CD4-positive, alpha-beta T cell treated with Interferon alpha-2 for 1 hour (primary cell): ENCODE results near the gene LRP1.
A peak's percentile ranks its signal among the peaks of the same experiment; 100 is the strongest.

Experiments used
- DNase-seq, 2 donors: peaks; one replicate each; pipeline ENCODE4 v3.0.0-alpha.2; 2020 to 2022

LRP1 gene

DNA sequence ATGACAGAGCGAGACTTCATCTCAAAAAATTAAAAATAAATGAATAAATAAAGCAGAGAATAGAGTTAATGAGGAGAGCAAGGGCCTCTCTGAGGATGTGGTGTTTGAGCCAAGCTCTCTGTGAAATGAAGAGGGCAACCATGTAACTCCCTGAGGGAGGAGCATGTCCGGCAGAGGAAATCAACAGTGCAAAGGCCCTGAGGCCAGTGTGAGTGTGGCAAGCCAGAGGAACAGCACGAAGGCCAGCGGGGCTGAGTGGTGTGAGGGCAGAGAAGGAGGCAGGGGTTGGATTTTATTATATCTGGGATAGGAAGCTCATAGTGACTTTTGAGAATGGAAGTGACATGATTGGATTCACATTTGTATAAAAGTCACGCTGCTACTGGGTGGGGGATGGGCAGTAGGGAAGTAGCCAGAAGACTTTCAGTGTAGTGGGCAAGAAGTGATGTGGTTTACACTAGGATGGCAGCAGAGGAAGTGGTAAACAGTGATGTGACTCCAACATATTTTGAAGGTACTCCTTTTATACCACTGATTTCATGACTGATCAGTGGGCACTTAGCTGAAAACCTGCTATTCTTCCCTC lies 29.4 kb downstream of the LRP1 start:
- peak in 1 of 2 donors; percentile 15 for DNase-seq

DNA sequence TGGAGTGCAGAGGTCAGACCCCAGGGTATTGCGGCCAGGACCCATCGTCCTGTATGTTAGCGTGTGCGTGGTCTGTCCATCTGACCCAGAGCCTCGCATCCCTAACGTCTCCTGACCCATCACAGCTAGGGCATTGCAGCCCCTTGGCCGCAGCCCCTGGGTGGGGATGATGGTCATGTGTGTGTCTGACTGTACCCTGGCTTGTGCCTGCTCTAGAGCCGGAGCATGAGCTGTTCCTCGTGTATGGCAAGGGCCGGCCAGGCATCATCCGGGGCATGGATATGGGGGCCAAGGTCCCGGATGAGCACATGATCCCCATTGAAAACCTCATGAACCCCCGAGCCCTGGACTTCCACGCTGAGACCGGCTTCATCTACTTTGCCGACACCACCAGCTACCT lies 29.9 kb downstream of the LRP1 start:
- DNase-seq, result no peak

DNA sequence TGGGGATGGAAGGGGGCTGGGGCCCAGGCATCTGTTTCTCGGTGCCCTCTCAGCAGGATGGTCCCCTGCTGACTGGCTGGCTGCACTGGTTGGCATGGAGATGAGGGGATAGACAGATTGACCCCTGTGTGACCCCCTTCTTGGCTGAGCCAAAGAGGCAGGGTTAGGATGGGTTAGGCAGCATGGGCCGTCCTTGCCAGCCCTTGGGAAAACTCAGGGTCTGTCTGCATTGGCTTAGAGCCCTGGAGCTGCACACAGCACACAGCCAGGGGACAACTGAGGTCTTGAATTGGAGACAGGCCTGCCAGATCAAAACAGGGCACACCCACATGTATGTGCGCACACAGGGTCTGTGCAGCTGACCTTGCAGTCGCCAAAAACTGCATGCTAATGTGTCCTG lies 30.4 kb downstream of the LRP1 start:
- DNase-seq, result no peak

DNA sequence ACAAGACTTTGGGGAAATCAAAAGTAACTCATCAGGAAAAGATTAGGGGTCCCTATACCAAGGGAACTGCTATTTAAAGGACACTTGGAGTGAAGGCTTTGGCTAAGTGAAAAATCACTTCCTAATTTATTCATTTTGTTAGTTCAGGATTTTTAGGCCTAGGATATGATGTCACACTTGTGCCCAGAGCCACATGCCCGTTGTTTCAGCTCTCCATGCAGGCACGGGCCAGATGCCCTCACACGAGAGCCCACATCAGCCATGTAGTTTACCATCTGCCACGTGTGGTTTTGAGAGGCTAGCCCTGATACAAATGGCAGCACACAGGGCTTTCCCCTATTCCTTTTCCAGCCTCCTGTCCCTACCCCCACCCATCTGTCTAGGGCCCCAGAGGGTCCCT lies 31.0 kb downstream of the LRP1 start:
- DNase-seq, result no peak

DNA sequence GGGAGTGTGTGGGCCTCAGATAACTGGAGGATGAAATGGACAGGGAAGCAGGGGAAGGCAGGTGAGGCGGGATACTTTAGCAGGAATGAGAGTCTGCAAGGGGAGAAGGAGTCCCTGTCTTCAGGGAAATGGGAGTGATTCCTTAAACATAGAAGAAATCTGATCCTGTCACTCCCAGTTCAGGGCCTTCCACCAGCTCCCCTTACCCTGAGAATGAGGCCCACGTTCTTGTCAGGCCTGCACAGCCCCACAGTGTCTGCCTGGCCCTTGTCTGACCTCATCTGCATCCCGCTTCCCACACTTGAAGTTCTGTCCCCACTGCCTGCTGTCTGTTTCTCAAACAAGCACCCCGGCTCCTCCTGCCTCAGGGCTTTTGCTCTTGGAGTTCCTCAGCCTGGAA lies 31.8 kb downstream of the LRP1 start:
- no peak for DNase-seq

DNA sequence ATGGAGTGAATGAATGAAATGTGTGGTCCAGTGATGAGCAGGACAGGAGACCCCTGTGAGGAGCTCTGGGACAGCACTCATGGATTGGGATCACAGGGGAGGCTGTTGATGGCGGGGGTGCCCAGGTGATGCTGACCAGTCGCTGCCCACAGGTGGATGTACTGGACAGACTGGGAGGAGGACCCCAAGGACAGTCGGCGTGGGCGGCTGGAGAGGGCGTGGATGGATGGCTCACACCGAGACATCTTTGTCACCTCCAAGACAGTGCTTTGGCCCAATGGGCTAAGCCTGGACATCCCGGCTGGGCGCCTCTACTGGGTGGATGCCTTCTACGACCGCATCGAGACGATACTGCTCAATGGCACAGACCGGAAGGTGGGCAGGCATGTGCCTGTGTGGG lies 32.5 kb downstream of the LRP1 start:
- DNase-seq, result no peak

DNA sequence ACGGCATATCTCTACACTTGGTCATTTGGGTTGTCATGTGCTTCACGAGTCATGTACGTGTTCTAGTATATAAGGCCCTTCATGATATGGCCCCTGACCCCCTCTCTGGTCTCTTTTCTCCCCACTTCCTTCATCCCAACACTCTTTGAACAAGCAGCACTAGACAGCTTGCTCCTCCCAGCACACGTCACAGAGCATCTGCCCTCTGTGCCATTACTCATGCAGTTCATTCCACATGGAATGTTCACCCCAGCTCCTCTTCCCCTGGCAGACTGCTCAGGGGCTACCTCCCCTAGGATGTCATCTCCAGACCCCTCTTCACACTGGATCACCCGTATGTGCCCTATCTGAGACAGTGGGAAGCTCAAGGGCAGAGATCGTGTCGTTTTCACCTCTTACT lies 33.2 kb downstream of the LRP1 start:
- no peak for DNase-seq

DNA sequence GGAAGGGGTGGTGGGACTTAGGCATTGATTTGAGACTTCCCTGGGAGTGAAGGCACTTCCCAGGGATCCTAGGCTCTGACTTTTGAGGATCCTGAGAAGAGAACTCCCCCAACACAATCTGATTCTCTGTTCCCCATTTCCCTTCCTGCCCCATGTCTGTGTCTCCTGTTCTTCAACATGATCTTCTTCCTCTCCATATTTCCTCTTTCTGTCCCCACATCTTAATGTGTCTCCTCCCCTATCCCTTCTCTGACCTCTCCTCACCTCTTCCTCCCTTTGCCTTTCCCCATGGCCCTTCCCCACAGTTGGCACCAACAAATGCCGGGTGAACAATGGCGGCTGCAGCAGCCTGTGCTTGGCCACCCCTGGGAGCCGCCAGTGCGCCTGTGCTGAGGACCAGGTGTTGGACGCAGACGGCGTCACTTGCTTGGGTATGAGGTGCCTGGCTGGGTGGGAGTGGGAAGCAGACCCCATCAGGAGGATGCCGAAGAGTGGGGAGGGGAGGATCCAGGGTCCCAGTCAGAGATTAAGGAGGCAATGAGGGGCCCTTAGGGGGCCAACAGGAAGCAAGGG lies 34.4 kb downstream of the LRP1 start:
- no peak for DNase-seq

DNA sequence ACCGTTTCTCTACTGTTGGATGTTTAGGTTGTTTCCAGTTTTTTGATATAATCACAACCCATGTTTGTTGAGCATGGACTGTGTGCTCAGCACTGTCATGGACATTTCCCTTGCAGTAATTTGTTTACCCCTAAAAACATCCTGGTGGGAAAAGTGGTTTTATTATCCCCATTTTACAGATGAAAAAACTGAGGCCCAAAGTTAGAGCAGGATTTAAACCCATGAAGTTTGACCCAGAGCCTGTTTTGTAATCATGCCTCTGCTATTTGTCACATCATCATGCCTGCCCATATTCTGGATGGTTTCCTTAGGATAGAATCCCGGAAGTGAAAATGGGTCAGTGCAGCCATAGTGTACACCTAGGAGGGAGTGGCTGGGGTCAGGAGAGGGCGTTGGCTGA lies 36.2 kb downstream of the LRP1 start:
- no peak for DNase-seq

DNA sequence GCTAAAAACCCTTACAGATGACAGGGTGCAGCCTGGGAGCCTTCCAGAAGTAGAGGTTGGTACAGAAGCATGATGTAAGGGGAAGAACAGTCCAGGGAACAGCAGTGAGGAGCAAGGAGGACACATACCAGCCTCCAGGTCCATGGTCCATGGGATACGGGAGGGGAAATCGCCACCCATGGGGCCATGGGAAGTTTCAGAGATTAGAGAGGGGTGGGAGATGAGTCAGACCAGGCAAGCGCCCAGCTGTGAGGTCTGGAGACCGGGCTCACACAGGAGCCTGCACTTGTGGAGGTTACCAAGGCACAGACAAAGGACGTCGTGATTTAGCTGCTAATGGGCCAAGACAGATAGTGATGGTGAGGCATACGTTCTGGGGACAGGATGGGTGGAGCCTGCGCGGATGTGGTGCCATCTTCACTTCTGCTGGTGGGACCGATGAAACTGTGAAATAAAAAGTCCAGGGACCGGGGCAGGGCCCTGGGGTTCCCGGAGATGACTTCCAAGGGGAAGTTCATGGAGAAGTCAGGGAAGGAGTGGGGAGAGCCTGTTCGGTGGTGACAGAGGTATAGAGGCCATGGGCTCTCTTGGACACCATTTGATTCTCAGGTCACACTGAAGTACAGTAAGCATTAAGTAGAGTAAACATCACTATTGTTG lies 36.8 kb downstream of the LRP1 start:
- DNase-seq, result no peak

DNA sequence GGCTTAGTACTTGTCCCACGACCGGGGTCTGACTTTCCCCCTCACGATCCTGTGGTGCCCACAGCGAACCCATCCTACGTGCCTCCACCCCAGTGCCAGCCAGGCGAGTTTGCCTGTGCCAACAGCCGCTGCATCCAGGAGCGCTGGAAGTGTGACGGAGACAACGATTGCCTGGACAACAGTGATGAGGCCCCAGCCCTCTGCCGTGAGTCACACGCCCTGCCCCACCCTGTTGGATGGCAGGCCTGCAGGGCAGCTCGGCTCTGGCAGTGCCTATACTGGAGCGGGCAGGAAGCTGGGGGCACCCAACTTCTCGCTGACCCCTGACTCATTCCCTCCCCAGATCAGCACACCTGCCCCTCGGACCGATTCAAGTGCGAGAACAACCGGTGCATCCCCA lies 37.5 kb downstream of the LRP1 start:
- no peak for DNase-seq

DNA sequence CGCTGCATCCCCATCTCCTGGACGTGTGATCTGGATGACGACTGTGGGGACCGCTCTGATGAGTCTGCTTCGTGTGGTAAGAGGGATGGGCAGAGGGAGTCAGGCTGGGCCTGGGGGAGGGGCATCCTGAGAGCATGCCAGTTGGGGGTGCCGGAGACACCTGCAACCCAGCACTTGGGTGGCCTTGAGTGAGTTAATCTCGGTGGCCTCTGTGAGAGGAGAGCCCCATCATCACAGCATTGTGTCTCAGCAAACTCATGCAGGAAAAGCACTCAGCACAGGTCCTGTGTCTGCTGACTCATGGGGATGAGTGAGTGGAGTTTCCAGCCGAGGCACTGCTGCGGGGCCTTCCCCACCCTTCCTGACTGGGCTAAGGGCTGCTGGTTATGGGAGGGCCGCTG lies 38.7 kb downstream of the LRP1 start:
- no peak for DNase-seq

DNA sequence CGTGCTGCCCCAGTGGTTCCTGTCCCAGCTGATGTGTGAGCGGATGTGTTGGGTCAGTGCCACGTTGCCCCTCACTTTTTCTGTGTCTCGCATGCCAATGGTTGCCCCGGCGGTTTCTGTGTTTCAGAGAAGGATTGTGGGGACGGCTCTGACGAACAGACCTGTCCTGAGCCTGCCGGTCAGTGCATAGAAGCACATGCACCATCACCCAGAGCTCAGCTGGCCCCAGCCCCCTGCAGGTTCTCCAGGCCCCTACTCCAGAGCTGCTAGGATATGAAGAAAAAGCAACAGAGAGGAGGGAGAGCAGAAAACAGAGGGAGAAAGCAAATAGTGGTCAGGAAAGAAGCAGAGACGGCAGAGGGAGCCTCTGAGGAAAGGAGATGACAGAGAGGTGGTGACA lies 39.8 kb downstream of the LRP1 start:
- no peak for DNase-seq

DNA sequence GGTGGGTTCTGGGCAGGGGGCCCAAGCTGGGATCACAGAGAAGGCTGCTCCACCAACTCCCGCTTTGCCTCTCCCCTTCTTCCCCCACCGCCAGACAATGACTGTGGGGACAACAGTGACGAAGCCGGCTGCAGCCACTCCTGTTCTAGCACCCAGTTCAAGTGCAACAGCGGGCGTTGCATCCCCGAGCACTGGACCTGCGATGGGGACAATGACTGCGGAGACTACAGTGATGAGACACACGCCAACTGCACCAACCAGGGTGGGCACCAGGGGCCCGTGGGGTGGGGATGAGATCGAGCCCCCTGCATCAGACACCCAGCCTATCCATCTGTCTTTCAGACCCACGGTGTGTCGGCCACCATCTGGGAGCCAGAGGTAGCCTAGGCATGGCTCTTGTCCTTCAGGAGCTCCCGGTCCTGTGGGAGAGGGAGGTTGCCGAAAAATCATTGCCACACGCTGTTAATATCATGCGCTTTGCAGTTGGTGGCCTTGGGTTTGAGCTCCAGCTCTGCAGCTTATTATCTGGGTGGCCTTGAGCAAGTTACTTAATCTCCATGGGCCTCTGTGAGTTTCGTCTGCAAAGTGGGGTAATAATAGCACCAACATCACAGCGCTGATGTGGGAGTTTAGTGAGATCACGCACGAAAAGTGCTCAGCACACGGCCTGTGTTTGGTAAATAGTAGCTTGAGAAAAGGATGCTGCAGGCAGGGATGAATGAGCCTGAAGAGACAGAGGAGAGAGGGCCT lies 40.9 kb downstream of the LRP1 start:
- DNase-seq, result no peak

DNA sequence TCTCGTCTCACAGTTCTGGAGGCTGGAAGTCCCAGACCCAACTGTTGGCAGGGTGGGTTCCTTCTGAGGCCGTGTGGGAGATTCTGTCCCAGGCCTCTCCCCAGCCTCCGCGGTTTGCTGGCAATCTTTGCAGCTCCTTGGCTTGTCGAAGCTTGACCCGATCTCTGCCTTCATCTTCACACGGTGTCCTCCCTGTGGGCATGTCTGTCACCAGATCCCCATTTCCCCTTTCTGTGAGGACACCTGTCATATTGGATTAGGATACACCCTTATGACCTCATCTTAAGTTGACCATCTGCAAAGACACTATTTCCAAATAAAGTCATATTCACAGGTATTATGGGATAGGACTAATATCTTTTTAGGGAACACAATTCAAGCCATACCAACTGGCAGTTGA lies 41.7 kb downstream of the LRP1 start:
- no peak for DNase-seq

DNA sequence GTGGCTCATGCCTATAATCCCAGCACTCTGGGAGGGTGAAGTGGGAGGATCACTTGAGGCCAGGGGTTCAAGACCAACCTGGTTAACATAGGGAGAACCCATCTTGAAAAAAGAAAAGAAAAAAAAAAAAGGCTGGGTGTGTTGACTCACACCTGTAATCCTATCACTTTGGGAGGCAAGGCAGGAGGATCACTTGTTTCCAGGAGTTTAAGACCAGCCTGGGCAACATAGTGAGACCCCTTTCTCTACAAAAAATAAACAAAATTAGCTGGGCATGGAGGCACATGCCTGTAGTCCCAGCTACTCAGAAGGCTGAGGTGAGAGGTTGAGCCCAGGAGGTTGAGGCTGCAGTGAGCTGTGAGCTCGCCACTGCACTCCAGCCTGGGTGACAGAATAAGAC lies 42.1 kb downstream of the LRP1 start:
- DNase-seq, result no peak

DNA sequence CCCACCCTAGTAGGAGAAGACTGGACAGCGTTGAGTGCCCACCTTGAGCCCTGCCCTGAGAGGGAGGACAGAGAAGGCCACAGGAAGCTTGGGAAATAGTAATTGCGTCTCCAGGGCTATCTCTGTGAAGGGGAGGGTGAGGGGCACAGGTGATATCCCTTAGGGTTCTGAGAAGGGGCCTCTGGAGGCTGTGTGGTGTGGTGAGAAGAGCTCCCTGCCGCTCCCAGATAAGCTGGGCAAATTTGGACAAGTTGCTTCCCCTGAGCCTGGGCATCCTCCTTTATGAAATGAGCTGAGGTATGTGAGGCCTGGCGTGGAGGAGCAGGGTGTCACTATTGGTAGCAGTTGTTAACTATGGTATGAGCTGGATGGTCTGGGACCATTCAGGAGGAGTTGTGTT lies 42.6 kb downstream of the LRP1 start:
- DNase-seq, result no peak

DNA sequence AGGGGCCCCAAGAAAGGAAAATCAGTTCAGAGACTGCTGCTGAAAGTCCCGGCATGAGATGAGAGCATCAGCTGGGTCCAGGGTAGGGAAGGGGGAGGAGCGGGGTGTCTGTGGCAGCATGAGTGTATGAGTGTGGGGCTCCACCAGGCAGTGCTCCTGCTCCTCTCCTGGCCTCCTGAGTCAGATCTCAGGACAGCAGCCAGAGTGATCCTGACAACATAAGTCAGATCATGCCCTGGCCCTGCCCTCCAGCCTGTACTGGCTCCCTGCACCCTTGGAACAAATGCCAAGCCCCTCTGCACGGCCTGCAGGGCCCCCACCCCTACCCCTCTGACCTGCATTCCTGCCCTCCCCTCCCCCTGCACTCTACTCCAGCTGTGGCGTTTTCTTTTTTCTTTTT lies 43.4 kb downstream of the LRP1 start:
- no peak for DNase-seq

DNA sequence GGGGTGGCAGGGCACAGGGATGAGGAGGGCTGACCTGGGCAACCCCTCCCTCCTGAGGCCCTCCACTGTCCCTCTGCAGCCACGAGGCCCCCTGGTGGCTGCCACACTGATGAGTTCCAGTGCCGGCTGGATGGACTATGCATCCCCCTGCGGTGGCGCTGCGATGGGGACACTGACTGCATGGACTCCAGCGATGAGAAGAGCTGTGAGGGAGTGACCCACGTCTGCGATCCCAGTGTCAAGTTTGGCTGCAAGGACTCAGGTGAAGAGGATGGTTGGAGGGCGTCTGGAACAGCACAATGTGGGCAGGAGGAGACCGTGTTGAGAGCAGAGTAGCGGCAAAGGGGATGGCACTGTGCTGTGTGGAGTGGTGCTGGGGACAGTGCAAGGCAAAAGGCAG lies 44.8 kb downstream of the LRP1 start:
- DNase-seq, result peak in 1 of 2 donors; percentile 19

DNA sequence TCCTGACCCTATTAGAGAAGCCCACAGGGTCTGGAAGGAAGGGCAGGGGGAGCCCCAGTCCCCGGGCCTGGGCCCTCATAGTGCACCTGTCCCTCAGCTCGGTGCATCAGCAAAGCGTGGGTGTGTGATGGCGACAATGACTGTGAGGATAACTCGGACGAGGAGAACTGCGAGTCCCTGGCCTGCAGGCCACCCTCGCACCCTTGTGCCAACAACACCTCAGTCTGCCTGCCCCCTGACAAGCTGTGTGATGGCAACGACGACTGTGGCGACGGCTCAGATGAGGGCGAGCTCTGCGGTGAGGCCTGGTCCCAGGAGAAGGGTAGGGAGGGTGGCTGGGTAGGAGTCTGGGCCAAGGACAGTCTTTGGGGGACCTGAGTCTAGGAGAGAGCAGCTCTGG lies 45.4 kb downstream of the LRP1 start:
- no peak for DNase-seq

DNA sequence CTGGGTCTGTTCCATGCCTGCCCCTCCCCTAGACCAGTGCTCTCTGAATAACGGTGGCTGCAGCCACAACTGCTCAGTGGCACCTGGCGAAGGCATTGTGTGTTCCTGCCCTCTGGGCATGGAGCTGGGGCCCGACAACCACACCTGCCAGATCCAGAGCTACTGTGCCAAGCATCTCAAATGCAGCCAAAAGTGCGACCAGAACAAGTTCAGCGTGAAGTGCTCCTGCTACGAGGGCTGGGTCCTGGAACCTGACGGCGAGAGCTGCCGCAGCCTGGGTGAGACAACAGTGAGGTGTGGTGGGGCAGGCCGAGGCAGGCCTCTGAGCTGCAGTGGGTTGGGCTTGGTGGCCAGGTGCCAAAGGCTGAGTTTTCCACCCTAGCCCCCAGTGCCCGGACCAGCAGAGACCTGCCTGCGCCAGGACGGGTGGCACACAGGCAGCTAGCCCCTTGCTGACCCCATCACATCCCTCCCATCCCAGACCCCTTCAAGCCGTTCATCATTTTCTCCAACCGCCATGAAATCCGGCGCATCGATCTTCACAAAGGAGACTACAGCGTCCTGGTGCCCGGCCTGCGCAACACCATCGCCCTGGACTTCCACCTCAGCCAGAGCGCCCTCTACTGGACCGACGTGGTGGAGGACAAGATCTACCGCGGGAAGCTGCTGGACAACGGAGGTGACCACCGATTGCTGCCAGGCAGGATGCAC lies 47.3 kb downstream of the LRP1 start:
- peak; percentile 39 to 49 for DNase-seq

DNA sequence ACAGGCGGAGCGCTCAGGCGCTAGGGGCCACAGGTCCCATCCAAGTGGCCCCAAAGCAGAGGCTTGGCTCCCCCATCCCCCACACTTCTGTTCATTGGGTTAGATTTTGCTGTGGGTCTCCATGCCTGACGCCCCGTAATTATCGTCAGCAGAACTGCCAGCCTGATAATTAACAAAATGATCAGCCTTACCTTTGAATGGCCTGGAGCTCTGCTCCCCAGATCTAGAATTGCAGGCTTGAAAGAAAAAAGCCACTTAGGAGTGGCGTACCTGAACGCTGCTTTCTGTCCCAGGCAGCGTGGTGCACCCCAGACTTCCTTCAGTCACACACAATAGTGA lies 47.8 kb downstream of the LRP1 start:
- no peak for DNase-seq

DNA sequence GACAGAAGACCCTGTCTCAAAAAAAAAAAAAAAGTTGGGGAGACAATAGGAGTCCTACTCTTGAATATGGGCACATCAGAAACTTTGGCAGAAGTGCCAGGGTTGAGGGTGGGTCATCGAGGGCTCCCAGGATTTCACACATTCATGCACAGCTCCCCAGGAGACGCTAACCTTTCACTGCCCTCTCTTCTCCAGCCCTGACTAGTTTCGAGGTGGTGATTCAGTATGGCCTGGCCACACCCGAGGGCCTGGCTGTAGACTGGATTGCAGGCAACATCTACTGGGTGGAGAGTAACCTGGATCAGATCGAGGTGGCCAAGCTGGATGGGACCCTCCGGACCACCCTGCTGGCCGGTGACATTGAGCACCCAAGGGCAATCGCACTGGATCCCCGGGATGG lies 48.6 kb downstream of the LRP1 start:
- DNase-seq, result no peak

DNA sequence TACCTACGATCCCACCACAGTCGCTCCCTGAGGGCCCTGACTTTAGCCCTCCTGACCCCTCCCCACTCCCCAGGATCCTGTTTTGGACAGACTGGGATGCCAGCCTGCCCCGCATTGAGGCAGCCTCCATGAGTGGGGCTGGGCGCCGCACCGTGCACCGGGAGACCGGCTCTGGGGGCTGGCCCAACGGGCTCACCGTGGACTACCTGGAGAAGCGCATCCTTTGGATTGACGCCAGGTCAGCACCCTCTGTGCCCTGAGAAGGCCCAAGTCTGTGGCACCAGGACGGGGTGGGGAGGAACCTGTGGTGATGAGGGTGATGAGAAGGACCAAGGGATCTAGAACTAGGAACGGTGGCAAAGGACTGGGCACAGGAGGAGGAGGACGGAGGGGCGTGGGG lies 49.1 kb downstream of the LRP1 start:
- DNase-seq, result no peak
